NCI-H510A treated with DMSO at 0.1 percent for 48 hours (cell line): ENCODE data around the gene PTTG1IP.
"Not testable (repeated sequence)": the region's sequence is repeated elsewhere in the genome, so short reads cannot be mapped to it uniquely, and the experiment has no call there.

Experiments
- DNase-seq: peaks from one replicate; lab custom pipeline; 2025; lab: John Stamatoyannopoulos, UW

PTTG1IP gene

GRCh38 chr21:44873356-44874239 lies at the start of gene PTTG1IP:
Gene PTTG1IP, minus strand, starts transcription at chr21:44873690. Its CDS starts 74 bp downstream, at chr21:44873616.
- peak; percentile 92 for DNase-seq

- no peak for DNase-seq
Observed at GRCh38 chr21:44921928-44922327, 48.4 kb upstream of the PTTG1IP start.

DNA sequence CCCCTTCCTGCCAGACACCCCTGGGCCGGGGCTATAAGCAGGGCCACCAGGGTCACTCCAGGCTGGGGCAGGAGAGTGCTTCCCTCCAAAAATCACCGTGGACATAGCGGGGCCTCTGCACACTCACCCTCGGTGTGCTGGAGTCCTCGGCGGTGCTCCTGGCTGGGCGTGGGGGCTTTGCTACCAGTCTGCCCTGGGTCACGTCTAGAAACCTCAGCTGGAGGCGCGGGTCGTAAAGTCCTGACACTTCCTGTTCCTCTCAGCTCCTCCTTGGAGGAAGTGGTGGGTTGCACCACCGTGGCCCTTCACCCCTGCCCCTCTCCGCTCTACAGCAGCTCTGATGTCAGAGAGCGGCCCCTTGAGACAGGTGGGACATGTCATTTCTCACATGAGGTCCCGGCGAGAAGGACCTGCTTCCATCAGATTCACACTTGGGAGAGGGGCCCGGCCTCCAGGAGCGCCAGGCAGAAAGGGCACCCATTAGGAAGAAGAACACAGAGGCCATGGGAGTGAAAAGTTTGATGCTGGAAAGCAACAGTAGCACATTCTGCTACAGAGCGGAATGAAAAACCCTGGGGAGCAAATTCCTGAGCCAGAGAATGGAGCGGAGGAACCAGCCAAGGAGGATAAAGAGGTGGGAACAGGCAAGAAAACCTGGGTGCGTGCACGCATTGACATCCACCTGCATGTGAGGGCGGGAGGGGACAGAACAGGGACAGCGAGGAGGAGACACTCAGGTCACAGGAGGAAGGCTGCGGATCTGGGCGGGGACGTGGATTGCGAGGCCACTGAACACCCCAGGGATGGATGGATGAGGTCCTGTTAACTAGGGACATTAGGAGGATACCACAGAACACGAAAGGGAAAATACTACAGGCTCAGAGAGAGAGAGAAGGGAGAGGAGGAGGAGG lies 47.5 kb upstream of the PTTG1IP start, which contains the start of gene ITGB2:
ITGB2 (minus strand) TSS at position 206 of the 911 bp plus-strand sequence. CDS start 10,117 bp downstream, outside the sequence.
- no peak for DNase-seq

GRCh38 chr21:44919913-44920693 lies 46.6 kb upstream of the PTTG1IP start:
- no peak for DNase-seq

DNA sequence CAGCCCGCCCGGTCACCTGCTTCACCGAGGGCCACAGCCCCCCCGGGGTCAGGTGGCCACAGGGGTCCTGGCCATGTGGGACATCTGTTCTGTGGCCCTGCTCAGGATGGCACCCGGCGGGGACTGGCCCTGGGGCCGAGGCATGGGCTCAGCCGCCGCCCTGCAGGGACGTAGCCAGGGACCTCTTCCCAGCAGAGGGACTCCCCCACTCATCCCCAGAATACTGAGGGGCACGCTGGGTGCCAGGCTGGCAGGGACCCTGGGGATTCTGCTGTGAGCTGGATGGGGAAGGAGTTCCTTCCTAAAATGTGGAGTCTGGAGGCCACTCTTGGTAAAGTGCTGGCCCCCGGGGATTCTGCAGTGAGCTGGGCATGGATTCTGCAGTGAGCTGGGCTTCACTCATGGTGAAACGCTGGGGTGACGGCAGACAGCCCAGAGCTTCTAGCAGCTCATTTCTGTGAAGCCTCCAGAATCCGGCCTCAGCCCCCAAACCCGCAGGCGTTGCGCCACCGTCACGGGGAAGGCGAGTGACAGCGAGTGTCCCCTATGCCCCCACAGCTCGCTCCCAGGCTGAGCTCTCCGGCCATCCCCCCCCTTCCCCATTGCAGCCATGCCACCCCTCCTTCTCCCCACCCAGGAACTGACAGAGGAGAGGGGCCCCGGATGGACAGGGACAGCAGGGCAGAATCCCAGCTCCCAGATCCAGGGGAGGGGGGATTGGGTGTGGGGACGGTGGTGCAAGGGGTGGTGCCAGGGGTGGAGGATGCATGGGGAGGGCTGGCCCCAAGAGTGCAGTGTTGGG lies 45.8 kb upstream of the PTTG1IP start:
- no peak for DNase-seq

GRCh38 chr21:44918581-44919033 lies 45.1 kb upstream of the PTTG1IP start:
- DNase-seq: no peak

- DNase-seq: no peak
Observed at GRCh38 chr21:44918107-44918470, 44.6 kb upstream of the PTTG1IP start.

DNA sequence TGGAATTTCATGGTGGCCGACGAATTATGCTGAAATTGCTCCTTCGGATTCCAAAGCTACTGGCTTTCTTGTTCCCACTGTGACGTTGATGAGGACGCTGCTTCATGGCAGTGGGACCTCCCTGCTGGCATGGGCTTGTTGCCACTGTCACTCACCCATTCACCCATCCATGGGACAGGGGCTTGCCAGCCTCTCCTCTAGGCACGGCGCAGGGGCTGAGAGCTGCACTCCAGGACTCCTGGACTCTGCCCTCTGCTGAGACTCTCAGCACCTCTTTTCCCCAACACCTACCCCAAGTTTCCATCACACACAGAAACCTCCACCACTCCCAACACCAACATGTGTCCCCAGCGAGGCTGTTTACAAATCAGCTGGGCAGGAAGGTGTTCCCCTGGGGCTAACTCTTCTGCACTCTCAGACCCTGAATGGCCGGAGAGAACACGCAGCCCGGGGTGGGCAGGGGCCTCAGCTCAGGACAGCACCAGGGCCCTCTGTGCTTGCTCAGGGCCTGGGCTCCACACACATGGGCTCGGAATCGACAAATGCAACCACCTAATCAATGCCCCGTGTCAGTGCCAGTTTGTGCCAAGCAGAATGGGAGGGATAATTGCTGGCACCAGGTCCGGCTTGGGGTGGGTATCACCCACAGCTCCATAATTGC lies 44.1 kb upstream of the PTTG1IP start:
- no peak for DNase-seq

- no peak for DNase-seq
Observed at GRCh38 chr21:44916965-44917364, 43.5 kb upstream of the PTTG1IP start.

- DNase-seq: no peak
Observed at GRCh38 chr21:44914176-44914874, 40.8 kb upstream of the PTTG1IP start.

DNA sequence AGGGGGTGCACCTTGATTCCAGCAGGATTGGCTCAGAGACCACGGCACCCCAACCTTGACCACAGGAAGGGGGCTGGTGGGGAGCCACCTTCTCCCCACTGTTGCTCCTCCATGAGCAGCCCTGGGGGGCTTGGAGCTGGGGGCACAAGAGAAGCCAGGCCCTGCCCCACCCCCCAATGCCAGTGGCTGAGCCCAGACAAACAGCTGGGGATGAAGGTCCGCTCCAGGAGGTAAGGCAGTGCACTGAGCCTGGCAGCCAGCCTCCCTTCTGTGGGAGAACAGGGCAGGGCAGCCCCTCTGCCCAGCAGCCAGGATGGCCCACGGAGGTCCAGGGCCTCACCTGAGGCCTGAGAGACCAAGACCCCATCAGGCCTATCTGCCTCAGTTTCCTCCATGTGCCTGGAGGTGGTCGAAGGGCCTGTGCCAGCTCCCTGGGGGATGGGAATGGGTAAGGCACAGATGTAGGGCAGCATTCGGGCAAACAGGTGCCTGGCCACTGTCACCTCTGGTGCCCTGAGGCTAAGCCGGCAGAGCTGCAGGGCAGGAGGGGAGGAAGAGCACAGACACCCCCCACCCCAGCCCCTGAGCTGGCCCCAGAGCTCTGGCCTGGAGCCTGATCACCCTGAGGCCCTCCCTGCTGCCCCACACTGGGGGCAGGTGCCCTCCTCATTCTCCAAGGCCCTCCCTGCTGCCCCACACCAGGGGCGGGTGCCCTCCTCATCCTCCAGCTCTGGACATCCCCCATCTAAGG lies 40.1 kb upstream of the PTTG1IP start:
- DNase-seq: no peak

GRCh38 chr21:44912506-44913412 lies 39.3 kb upstream of the PTTG1IP start:
- DNase-seq: not testable (repeated sequence)

GRCh38 chr21:44912158-44912473 lies 38.6 kb upstream of the PTTG1IP start:
- no peak for DNase-seq

DNA sequence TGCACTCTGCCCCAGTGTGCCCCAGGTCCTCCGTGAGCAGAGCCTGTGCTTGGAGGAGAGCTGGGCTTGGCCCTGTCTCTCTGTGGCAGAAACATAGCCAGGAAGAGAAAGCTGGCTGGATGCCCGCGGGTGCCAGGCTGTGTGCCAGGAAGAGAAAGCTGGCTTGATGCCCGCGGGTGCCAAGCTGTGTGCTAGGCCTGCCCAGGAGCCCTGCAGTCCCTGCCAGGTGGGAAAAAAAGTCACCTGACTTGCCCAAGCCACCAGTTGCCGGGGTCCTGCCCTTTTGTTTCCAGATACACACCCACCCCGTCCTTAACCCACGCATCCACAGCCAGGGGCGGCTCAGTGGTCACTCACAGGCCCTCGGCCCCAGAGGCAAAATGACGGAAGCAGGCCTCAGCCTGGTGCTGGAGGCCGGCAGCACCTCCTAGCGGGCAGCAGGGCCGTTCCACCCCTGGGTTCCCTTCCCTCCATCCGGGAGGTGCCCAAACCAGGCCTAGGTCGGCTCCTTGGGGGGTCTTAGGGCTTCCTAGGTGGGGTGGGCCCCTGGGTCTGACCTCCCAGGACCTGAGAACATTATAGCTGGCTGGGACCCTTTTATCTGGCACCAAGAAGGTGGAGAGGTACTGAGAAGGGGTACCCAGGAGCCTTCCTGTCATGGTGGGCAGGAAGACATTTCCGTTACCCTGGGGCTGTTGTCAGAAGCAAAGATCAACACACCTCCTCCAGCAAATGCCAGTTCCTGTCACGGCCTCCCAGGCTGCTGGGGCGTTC lies 38.1 kb upstream of the PTTG1IP start:
- DNase-seq: no peak

DNA sequence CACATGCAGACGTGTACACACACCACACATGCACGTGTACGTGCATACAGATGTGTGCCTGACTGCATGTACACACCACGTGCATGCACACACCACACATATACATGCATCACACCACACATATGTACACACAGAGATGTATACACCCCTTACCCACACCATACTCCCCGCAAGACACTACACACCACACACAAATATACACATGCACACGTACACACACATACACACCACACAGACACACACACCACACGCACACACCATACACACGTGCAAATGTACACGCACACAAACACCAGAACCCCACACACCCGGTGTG lies 37.5 kb upstream of the PTTG1IP start:
- DNase-seq: no peak

DNA sequence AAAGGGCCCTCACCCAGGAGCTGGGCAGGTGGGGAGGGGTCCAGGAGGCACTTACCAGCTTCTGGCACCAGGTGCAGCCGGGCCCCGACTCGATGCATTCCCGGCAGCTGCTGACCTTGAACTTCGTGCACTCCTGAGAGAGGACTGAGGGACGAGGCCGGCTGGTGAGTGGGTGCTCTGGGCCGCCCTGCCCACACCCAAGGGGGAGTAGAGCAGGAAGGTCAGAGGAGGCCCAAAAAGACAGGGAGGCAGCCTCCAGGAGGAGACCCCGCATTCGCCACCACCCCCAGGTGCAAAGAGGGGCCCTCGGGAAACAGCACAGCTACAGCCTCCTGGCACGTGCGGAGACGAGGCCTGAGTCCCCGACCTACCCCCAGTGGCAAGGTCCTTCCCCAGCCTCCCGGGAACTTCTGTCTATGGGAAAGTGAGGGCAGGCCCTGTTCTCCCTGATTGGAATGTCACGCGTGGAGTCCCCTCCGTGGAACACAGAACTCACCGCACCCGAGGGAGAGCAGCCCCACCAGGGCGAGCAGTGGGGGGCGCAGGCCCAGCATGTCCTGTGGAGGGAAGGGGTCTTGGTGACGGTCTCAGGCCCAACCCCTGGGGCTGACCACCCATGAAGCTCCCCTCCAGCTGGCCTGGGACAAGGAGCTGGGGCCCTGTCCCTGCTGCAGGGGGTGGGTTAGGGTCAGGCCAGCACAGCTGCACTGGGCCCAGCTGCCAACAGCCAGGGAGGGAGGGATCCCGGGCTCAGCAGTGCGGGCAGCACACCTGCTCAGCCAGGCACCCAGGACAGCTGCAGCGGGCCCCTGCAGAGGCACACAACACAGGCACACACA lies 37.0 kb upstream of the PTTG1IP start:
- DNase-seq: no peak

DNA sequence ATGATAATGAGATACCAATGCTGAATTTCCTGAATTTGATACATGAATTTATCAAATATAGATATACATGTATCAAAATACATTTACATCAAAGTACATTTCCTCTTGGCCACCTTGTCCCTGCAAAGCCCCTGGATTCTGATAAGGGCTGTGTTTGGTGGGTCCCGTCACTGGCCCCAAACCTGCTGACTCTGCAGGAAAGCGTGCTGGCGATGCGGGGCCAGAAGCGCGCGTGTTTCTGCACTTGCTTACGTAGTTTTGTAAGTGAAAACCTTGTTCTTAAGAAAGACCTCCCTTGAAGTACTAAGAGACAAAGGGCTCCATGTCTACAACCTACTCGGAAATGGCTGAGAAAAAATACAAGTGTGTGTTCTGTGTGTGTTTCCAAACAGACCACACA lies 36.2 kb upstream of the PTTG1IP start:
- no peak for DNase-seq
